Stimulated activated CD4-positive, alpha-beta T cell treated with anti-CD3 and anti-CD28 coated beads, Interleukin-15, amount 100 ng/mL, for 48 hours (primary cell): ENCODE data around the gene NDUFAF3.

ENCODE experiments used
- DNase-seq, 2 donors: peaks; one replicate each; pipeline ENCODE4 v3.0.0-alpha.2; 2020; ENCODE audit warnings: low read depth in 2 of 2

NDUFAF3 gene

GRCh38 chr3:49017971-49018706, 3.8 kb upstream of the NDUFAF3 start, which contains the start of gene DALRD3:
Gene DALRD3 (minus strand): TSS chr3:49018580. CDS start chr3:49018564, 16 bp downstream.
- peak in 1 of 2 donors; percentile 40 for DNase-seq

GRCh38 chr3:49018707-49019006, 3.3 kb upstream of the NDUFAF3 start:
- DNase-seq = no peak

- DNase-seq = no peak
Measured at GRCh38 chr3:49019941-49020329, 2.0 kb upstream of the NDUFAF3 start.

- DNase-seq = no peak
Measured at GRCh38 chr3:49020330-49021212, 1.4 kb upstream of the NDUFAF3 start.

GRCh38 chr3:49021213-49021812, 608 bp upstream of the NDUFAF3 start:
- peak; percentile 97 to 99 for DNase-seq

GRCh38 chr3:49022688-49023171, 809 bp downstream of the NDUFAF3 start:
- no peak for DNase-seq

- no peak for DNase-seq
Measured at GRCh38 chr3:49023775-49024174, 1.9 kb downstream of the NDUFAF3 start.

GRCh38 chr3:49024449-49024848, 2.5 kb downstream of the NDUFAF3 start:
- no peak for DNase-seq

- no peak for DNase-seq
Measured at GRCh38 chr3:49025005-49025792, 3.3 kb downstream of the NDUFAF3 start.

GRCh38 chr3:49025793-49026520, 4.0 kb downstream of the NDUFAF3 start:
- no peak for DNase-seq

GRCh38 chr3:49026536-49026935, 4.6 kb downstream of the NDUFAF3 start:
- DNase-seq = no peak

- no peak for DNase-seq
Measured at GRCh38 chr3:49027634-49028033, 5.7 kb downstream of the NDUFAF3 start.

GRCh38 chr3:49028298-49028672, 6.4 kb downstream of the NDUFAF3 start:
- no peak for DNase-seq

GRCh38 chr3:49028673-49029562, 7.0 kb downstream of the NDUFAF3 start, which contains the start of gene IMPDH2:
Gene IMPDH2 (minus strand): TSS chr3:49029398. CDS start chr3:49029350, 48 bp downstream.
- peak; percentile 87 to 91 for DNase-seq

GRCh38 chr3:49029563-49029884, 7.6 kb downstream of the NDUFAF3 start:
- no peak for DNase-seq

GRCh38 chr3:49030321-49030720, 8.4 kb downstream of the NDUFAF3 start:
- DNase-seq = no peak

- no peak for DNase-seq
Measured at GRCh38 chr3:49032646-49033304, 10.9 kb downstream of the NDUFAF3 start.

GRCh38 chr3:49034650-49035049, 12.7 kb downstream of the NDUFAF3 start:
- no peak for DNase-seq

GRCh38 chr3:49035281-49035680, 13.4 kb downstream of the NDUFAF3 start:
- DNase-seq = no peak
